ENCODE results near the gene BOK. TPM values are rescaled to one million over a fixed set of nuclear protein-coding genes. Genes with fewer than 3 reads are reported as not detected.
"Not testable (repeated sequence)": the region's sequence is repeated elsewhere in the genome, so short reads cannot be mapped to it uniquely, and the experiment has no call there.

The BOK gene
- total RNA-seq, 3 donors from 2014 or later, result 0.15 to 0.19 (median 0.16) TPM

- no peaks in the 10 kb centered on the region for H3K9me3 Mint-ChIP-seq
- no peaks in the 10 kb centered on the region for H3K27me3 Mint-ChIP-seq (ENCODE audit: low read depth)
- no peaks in the 10 kb centered on the region for H3K4me1 Mint-ChIP-seq (ENCODE audit: low read depth)
- H3K4me3 Mint-ChIP-seq, result no peak overlapping the region
- peaks cover 2% of the 10 kb centered on the region for H3K36me3 Mint-ChIP-seq (ENCODE audit: insufficient read depth)
- no peak for DNase-seq
- no peak for ATAC-seq
Observed at GRCh38 chr2:241569831-241570281, 11.3 kb downstream of the BOK start.

GRCh38 chr2:241570961-241571581, 12.5 kb downstream of the BOK start:
- no peak for DNase-seq
- H3K36me3 Mint-ChIP-seq (ENCODE audit: insufficient read depth), result peaks cover 4% of the 10 kb centered on the region

GRCh38 chr2:241571821-241572620, 13.5 kb downstream of the BOK start:
- Mint-ChIP-seq H3K9me3 (no peaks in the 10 kb centered on the region), H3K4me1 (ENCODE audit: low read depth) (no peaks in the 10 kb centered on the region), H3K4me3 (no peak overlapping the region), H3K36me3 (ENCODE audit: insufficient read depth) (peaks cover 4% of the 10 kb centered on the region), H3K27me3 (ENCODE audit: low read depth) (no peaks in the 10 kb centered on the region)
- DNase-seq (no peak), ATAC-seq (no peak)

More at GRCh38 chr2:241570961-241571581, 12.5 kb downstream of the BOK start:
- no peaks in the 10 kb centered on the region for H3K4me1 Mint-ChIP-seq (ENCODE audit: low read depth)
- ATAC-seq, result no peak
- H3K27me3 Mint-ChIP-seq (ENCODE audit: low read depth), result no peaks in the 10 kb centered on the region
- H3K4me3 Mint-ChIP-seq, result no peak overlapping the region
- H3K9me3 Mint-ChIP-seq, result no peaks in the 10 kb centered on the region

- ATAC-seq; DNase-seq; H3K27me3 Mint-ChIP-seq (ENCODE audit: low read depth); H3K4me3 Mint-ChIP-seq; H3K36me3 Mint-ChIP-seq (ENCODE audit: insufficient read depth); H3K4me1 Mint-ChIP-seq (ENCODE audit: low read depth); H3K9me3 Mint-ChIP-seq: not testable (repeated sequence)
Observed at GRCh38 chr2:241572915-241573651, 14.5 kb downstream of the BOK start.

GRCh38 chr2:241573741-241574140, 15.2 kb downstream of the BOK start:
- DNase-seq, result no peak
- no peak for ATAC-seq
- H3K9me3 Mint-ChIP-seq, result no peaks in the 10 kb centered on the region
- H3K27me3 Mint-ChIP-seq (ENCODE audit: low read depth), result no peaks in the 10 kb centered on the region
- H3K36me3 Mint-ChIP-seq (ENCODE audit: insufficient read depth), result peaks cover 6% of the 10 kb centered on the region
- no peaks in the 10 kb centered on the region for H3K4me1 Mint-ChIP-seq (ENCODE audit: low read depth)
- H3K4me3 Mint-ChIP-seq, result no peak overlapping the region

GRCh38 chr2:241574911-241575623, 16.5 kb downstream of the BOK start:
- H3K4me1 Mint-ChIP-seq (ENCODE audit: low read depth), result no peaks in the 10 kb centered on the region
- no peak overlapping the region for H3K4me3 Mint-ChIP-seq
- DNase-seq (no peak), ATAC-seq (no peak)
- H3K36me3 Mint-ChIP-seq (ENCODE audit: insufficient read depth), result peaks cover 8% of the 10 kb centered on the region
- no peaks in the 10 kb centered on the region for H3K27me3 Mint-ChIP-seq (ENCODE audit: low read depth)
- H3K9me3 Mint-ChIP-seq, result no peaks in the 10 kb centered on the region

- no peak for ATAC-seq
- DNase-seq, result no peak
- peaks cover 8% of the 10 kb centered on the region for H3K36me3 Mint-ChIP-seq (ENCODE audit: insufficient read depth)
- H3K27me3 Mint-ChIP-seq (ENCODE audit: low read depth), result no peaks in the 10 kb centered on the region
- H3K4me3 Mint-ChIP-seq, result no peak overlapping the region
- H3K4me1 Mint-ChIP-seq (ENCODE audit: low read depth), result no peaks in the 10 kb centered on the region
- no peaks in the 10 kb centered on the region for H3K9me3 Mint-ChIP-seq
Observed at GRCh38 chr2:241575624-241576292, 17.2 kb downstream of the BOK start.

GRCh38 chr2:241576293-241576654, 17.7 kb downstream of the BOK start:
- Mint-ChIP-seq H3K9me3 (no peaks in the 10 kb centered on the region), H3K4me3 (no peak overlapping the region), H3K27me3 (ENCODE audit: low read depth) (no peaks in the 10 kb centered on the region), H3K4me1 (ENCODE audit: low read depth) (no peaks in the 10 kb centered on the region), H3K36me3 (ENCODE audit: insufficient read depth) (peaks cover 8% of the 10 kb centered on the region)
- DNase-seq (no peak), ATAC-seq (no peak)

GRCh38 chr2:241577413-241578122, 19.0 kb downstream of the BOK start:
- no peak for DNase-seq
- Mint-ChIP-seq H3K4me3 (no peak overlapping the region), H3K36me3 (ENCODE audit: insufficient read depth) (peaks cover 14% of the 10 kb centered on the region), H3K9me3 (no peaks in the 10 kb centered on the region), H3K4me1 (ENCODE audit: low read depth) (no peaks in the 10 kb centered on the region), H3K27me3 (ENCODE audit: low read depth) (no peaks in the 10 kb centered on the region)
- no peak for ATAC-seq

- Mint-ChIP-seq H3K4me1 (ENCODE audit: low read depth) (no peaks in the 10 kb centered on the region), H3K4me3 (no peak overlapping the region), H3K27me3 (ENCODE audit: low read depth) (no peaks in the 10 kb centered on the region), H3K9me3 (no peaks in the 10 kb centered on the region), H3K36me3 (ENCODE audit: insufficient read depth) (peaks cover 27% of the 10 kb centered on the region)
- ATAC-seq (no peak), DNase-seq (no peak)
Observed at GRCh38 chr2:241579281-241579680, 20.7 kb downstream of the BOK start.

- Mint-ChIP-seq H3K4me1 (ENCODE audit: low read depth) (no peaks in the 10 kb centered on the region), H3K4me3 (no peak overlapping the region), H3K9me3 (peaks cover 11% of the 10 kb centered on the region), H3K36me3 (ENCODE audit: insufficient read depth) (peaks cover 37% of the 10 kb centered on the region), H3K27me3 (ENCODE audit: low read depth) (no peaks in the 10 kb centered on the region)
- DNase-seq (no peak), ATAC-seq (no peak)
Observed at GRCh38 chr2:241582328-241582727, 23.8 kb downstream of the BOK start.

- H3K27me3 Mint-ChIP-seq (ENCODE audit: low read depth), result no peaks in the 10 kb centered on the region
- DNase-seq (no peak), ATAC-seq (no peak)
- H3K36me3 Mint-ChIP-seq (ENCODE audit: insufficient read depth), result peaks cover 37% of the 10 kb centered on the region
- H3K4me3 Mint-ChIP-seq, result no peak overlapping the region
- peaks cover 12% of the 10 kb centered on the region for H3K9me3 Mint-ChIP-seq
- H3K4me1 Mint-ChIP-seq (ENCODE audit: low read depth), result no peaks in the 10 kb centered on the region
Observed at GRCh38 chr2:241582806-241583205, 24.3 kb downstream of the BOK start.

GRCh38 chr2:241584436-241584835, 25.9 kb downstream of the BOK start:
- Mint-ChIP-seq H3K27me3 (ENCODE audit: low read depth) (no peaks in the 10 kb centered on the region), H3K9me3 (peaks cover 16% of the 10 kb centered on the region), H3K36me3 (ENCODE audit: insufficient read depth) (peaks cover 33% of the 10 kb centered on the region), H3K4me1 (ENCODE audit: low read depth) (no peaks in the 10 kb centered on the region), H3K4me3 (no peak overlapping the region)
- ATAC-seq, result no peak
- no peak for DNase-seq
